Measurements from ENCODE around the gene GPX7.

GPX7 gene

DNA sequence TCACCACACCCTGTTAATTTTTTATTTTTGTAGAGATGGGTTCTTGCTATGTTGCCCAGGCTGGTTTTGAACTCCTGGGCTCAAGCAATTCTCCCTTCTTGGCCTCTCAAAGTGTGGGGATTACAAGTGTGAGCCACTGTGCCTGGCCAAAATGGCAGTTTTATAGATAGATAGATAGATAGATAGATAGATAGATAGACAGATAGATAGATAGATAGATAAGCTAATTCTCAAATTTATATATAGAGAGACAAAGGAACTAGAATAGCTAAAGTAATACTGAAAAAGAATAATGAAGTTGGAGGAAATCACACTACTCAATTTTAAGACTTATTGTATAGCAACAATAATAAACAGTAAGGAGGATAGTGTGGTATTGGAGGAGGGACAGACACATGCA is 51.9 kb downstream of the GPX7 start (continued):
- TF ChIP-seq, protein P1, sequence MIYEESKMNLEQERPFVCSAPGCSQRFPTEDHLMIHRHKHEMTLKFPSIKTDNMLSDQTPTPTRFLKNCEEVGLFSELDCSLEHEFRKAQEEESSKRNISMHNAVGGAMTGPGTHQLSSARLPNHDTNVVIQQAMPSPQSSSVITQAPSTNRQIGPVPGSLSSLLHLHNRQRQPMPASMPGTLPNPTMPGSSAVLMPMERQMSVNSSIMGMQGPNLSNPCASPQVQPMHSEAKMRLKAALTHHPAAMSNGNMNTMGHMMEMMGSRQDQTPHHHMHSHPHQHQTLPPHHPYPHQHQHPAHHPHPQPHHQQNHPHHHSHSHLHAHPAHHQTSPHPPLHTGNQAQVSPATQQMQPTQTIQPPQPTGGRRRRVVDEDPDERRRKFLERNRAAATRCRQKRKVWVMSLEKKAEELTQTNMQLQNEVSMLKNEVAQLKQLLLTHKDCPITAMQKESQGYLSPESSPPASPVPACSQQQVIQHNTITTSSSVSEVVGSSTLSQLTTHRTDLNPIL (CRISPR knock-in tag; IDR thresholded peaks at IDR 0.05; ENCODE audit: low read depth) = no peak
- TF ChIP-seq SNAI2 (CRISPR knock-in tag; IDR thresholded peaks at IDR 0.05) = no peak

DNA sequence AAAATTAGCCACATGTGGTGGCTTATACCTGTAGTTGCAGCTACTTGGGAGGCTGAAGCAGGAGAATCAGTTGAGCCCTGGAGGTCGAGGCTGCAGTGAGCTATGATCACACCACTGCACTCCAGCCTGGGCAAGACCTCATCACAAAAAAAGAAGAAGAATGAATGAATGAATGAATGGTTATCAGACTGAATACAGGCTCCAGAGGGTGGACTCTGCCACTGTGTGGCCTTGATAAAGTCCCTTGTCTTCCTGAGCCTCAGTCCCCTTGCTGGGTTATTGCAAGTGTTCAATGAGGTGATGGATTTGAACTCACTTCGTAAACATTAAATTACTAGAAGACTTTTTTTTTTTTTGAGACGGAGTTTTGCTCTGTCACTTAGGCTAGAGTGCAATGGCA is 55.5 kb downstream of the GPX7 start:
- TF ChIP-seq ZNF70 (CRISPR knock-in tag; IDR thresholded peaks at IDR 0.05) (no peak), SNAI2 (CRISPR knock-in tag; IDR thresholded peaks at IDR 0.05) (no peak), ZNF8 (CRISPR knock-in tag; IDR thresholded peaks at IDR 0.05) (no peak), ZFP3 (CRISPR knock-in tag; IDR thresholded peaks at IDR 0.05) (no peak), ESRRG (CRISPR knock-in tag; IDR thresholded peaks at IDR 0.05) (no peak), RARB (CRISPR knock-in tag; IDR thresholded peaks at IDR 0.05) (no peak), OSR1 (CRISPR knock-in tag; IDR thresholded peaks at IDR 0.05) (no peak)
- no peak for ATAC-seq
